Neural progenitor cell (in vitro differentiated cells): ENCODE measurements around the gene WDR88.

Experiments
- CTCF ChIP-seq: fragments of 200-600 bp; sonication (generic); IDR thresholded peaks from 2 replicates; pipeline ENCODE4 v1.5.1; 2017; ENCODE audit warnings: antibody characterized with exemption, mild to moderate bottlenecking
- EZH2phosphoT487 ChIP-seq: fragments of 200-600 bp; sonication (generic); IDR thresholded peaks from 2 replicates; pipeline ENCODE4 v1.6.1; 2017; ENCODE audit warnings: antibody characterized with exemption

- no peak for TF ChIP-seq CTCF
- no peak for TF ChIP-seq EZH2phosphoT487
These were observed 71.6 kb downstream of the WDR88 start for GRCh38 chr19:33203529-33203928.
